HUES48 (cell line): ENCODE results near the gene TSFM.
A peak's percentile ranks its signal among the peaks of the same experiment; 100 is the strongest.

Source experiments
- H3K27ac ChIP-seq: one replicate; pipeline ENCODE4 v1.7.0; 2013; ENCODE audit warnings: low read depth, low read length, inconsistent platforms
- H3K27me3 ChIP-seq: 2 replicates; pipeline ENCODE4 v1.6.1; 2013; ENCODE audit warnings: mild to moderate bottlenecking, low read length; ENCODE audit not compliant: control insufficient read depth, insufficient read depth
- H3K36me3 ChIP-seq: 2 replicates; pipeline ENCODE4 v1.6.1; 2013; ENCODE audit warnings: low read length; ENCODE audit not compliant: control insufficient read depth, insufficient read depth
- H3K4me1 ChIP-seq: 2 replicates; pipeline ENCODE4 v1.6.1; 2013; ENCODE audit warnings: mild to moderate bottlenecking, low read length; ENCODE audit not compliant: control insufficient read depth, insufficient read depth
- H3K4me3 ChIP-seq: 2 replicates; pipeline ENCODE4 v1.5.1; 2013; ENCODE audit warnings: mild to moderate bottlenecking, low read depth, low read length
- H3K9ac ChIP-seq: 2 replicates; pipeline ENCODE4 v1.6.1; 2013; ENCODE audit warnings: mild to moderate bottlenecking, low read depth, low read length, moderate library complexity
- H3K9me3 ChIP-seq: 2 replicates; pipeline ENCODE4 v1.6.1; 2013; ENCODE audit warnings: low read length; ENCODE audit not compliant: control insufficient read depth, insufficient read depth

Gene TSFM

DNA sequence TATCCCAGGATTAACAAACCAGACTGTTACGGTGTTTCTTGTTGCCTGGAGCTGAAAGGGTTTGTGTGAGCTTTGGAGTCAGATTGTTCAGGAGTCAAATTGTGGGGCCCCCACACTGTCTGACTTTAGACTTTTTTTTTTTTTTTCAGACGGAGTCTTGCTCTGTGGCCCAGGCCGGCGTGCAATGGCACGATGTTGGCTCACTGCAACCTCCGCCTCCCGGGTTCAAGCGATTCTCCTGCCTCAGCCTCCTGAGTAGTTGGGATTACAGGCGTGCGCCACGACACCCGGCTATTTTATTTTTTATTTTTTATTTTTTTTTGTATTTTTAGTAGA is 847 bp downstream of the TSFM start:
- Histone ChIP-seq H3K9ac (0 out of 2 replicates have a peak overlapping the region, but pooled peaks have one; percentile 76), H3K27ac (no peak overlapping the region), H3K4me1 (no peaks in the 10 kb centered on the region), H3K9me3 (no peaks in the 10 kb centered on the region), H3K27me3 (no peaks in the 10 kb centered on the region), H3K4me3 (peak overlapping the region; percentile 92), H3K36me3 (peaks cover 41% of the 10 kb centered on the region)

DNA sequence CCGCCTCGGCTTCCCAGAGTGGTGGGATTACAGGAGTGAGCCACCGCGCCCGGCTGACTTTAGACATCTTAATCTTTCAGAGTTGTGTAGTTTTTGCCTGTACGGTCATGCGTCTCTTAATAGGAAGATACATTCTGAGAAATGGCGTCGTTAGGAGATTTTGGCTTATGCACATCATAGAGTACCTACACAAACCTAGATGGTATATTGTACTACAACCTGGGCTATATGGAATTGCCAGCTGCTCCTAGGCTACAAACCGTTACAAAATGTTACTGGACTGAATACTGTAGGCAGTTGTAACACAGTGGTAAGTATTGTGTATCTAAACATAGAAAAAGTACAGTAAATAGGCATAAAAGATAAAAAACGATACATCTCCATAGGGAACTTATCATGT is 1.3 kb downstream of the TSFM start:
- no peak overlapping the region for H3K4me3 ChIP-seq
- H3K36me3 ChIP-seq: peaks cover 45% of the 10 kb centered on the region
- no peak overlapping the region for H3K9ac ChIP-seq
- no peak overlapping the region for H3K27ac ChIP-seq
- H3K4me1 ChIP-seq: no peaks in the 10 kb centered on the region
- H3K9me3 ChIP-seq: no peaks in the 10 kb centered on the region
- H3K27me3 ChIP-seq: no peaks in the 10 kb centered on the region

DNA sequence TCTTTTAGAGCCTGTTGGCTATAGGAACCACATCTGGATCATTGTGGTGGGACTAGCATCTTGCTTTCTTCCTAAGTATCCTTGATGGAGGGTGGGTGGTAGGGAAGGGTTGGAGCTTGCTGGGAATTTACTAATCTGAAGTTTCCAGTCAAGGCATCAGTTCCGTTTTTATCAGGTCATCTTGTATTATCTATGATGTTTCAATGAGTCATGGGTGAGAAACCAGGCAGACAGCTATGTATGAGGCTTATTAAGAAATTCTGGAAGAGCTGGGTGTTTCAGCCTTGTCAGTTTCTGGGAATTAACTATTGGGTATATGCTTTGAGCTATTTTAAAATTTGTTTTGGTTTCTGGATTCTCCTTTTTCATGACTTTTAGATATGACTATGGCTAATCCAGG is 11.3 kb downstream of the TSFM start:
- H3K27me3 ChIP-seq: no peaks in the 10 kb centered on the region
- no peak overlapping the region for H3K4me3 ChIP-seq
- H3K27ac ChIP-seq: no peak overlapping the region
- H3K4me1 ChIP-seq: no peaks in the 10 kb centered on the region
- no peaks in the 10 kb centered on the region for H3K9me3 ChIP-seq
- H3K9ac ChIP-seq: no peak overlapping the region
- H3K36me3 ChIP-seq: peaks cover 75% of the 10 kb centered on the region

- no peaks in the 10 kb centered on the region for H3K9me3 ChIP-seq
- no peak overlapping the region for H3K9ac ChIP-seq
- peaks cover 62% of the 10 kb centered on the region for H3K36me3 ChIP-seq
- no peaks in the 10 kb centered on the region for H3K27me3 ChIP-seq
- H3K27ac ChIP-seq: no peak overlapping the region
- no peak overlapping the region for H3K4me3 ChIP-seq
- H3K4me1 ChIP-seq: no peaks in the 10 kb centered on the region
Measured at GRCh38 chr12:57795354-57795753, 12.8 kb downstream of the TSFM start.

DNA sequence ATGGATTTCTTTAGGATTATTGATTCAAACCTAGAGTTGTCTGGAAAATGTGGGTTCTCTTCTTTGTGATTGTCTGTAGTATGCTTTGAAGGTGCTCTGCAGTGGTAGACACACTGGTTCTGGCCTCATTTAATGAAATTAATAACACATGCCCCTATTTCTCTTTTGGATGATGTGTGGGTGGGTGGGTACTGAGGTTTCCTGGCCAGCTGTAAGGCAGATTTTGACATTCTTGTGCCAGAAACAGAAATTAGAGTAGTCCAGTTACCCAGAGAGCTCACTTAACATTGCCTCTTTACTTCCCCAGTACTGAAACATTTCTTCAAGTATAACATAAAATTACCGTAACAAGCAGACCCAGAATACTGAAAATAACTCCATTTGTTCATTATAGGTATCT is 14.4 kb downstream of the TSFM start:
- Histone ChIP-seq H3K36me3 (peaks cover 57% of the 10 kb centered on the region), H3K27me3 (no peaks in the 10 kb centered on the region), H3K4me3 (no peak overlapping the region), H3K4me1 (no peaks in the 10 kb centered on the region), H3K9ac (no peak overlapping the region), H3K27ac (no peak overlapping the region), H3K9me3 (no peaks in the 10 kb centered on the region)

DNA sequence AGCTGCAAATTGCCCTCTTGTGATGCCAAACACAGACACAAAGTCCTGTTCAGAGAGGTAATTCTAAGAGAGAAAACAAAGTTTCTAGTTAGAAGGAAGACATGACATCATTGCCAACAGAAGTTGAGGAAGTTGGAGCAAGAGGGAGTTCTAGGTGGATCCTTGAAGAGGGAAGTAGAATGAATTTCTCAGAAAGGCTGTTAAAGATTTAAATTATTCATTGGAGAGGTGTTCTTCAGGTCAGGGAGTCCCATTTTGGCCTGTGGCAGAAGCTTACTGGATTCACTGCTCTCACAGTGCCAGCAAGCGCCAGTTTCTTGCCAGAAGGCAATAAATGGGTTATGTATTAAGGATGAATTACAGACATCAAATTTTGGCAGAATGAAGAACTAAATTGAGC is 15.3 kb downstream of the TSFM start:
- Histone ChIP-seq H3K9me3 (no peaks in the 10 kb centered on the region), H3K27ac (no peak overlapping the region), H3K9ac (no peak overlapping the region), H3K4me3 (no peak overlapping the region), H3K27me3 (no peaks in the 10 kb centered on the region), H3K4me1 (no peaks in the 10 kb centered on the region), H3K36me3 (peaks cover 47% of the 10 kb centered on the region)

DNA sequence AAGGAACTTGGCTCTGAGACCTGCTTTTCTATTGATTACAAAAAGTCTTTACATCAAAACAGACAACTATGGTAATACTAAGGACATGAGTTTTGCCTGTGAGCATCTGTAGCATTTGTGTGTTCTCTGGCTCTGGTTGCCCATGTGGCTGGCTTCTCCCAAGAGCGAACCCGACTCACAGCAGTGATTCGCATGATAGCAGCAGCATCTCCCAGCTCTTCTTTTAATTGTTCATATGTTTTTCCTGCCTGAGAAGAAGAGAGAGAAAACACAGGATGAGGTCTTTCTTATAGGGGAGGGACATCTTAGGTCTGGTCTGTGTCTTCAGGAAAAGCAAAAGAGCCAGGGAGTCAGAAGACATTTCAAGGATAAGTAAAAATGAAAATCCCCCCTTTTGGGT is 18.4 kb downstream of the TSFM start:
- peaks cover 3% of the 10 kb centered on the region; the same call in 1 of the 2 replicates for H3K4me1 ChIP-seq
- H3K36me3 ChIP-seq: peaks cover 25% of the 10 kb centered on the region
- no peaks in the 10 kb centered on the region for H3K9me3 ChIP-seq
- no peaks in the 10 kb centered on the region for H3K27me3 ChIP-seq
- no peak overlapping the region for H3K27ac ChIP-seq
- no peak overlapping the region for H3K9ac ChIP-seq
- H3K4me3 ChIP-seq: no peak overlapping the region

DNA sequence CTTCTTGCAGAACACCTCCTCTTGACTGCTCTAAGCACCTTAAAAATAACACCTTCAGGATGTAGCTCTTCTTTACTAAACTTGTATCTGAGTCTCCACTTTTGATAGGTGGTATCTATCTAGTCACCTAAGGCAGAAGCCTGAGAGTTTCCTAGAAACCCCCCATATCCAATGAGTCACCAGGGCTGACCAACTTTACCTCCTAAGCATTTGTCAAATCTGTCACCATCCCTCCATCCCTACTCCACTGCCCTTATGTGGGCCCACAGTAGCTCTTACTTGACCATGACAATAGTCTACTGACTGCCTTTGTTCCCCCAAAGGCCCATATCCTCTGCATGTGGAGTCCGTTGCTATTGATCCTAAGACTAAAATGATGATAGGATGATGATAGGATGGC is 20.0 kb downstream of the TSFM start:
- H3K9ac ChIP-seq: no peak overlapping the region
- no peak overlapping the region for H3K27ac ChIP-seq
- H3K27me3 ChIP-seq: no peaks in the 10 kb centered on the region
- no peaks in the 10 kb centered on the region for H3K9me3 ChIP-seq
- no peak overlapping the region for H3K4me3 ChIP-seq
- H3K36me3 ChIP-seq: peaks cover 10% of the 10 kb centered on the region
- peaks cover 3% of the 10 kb centered on the region; the same call in 1 of the 2 replicates for H3K4me1 ChIP-seq

GRCh38 chr12:57803319-57803893 is 20.8 kb downstream of the TSFM start:
- Histone ChIP-seq H3K27ac (peak overlapping the region; percentile 26), H3K36me3 (peaks cover 9% of the 10 kb centered on the region; the same call in 1 of the 2 replicates), H3K27me3 (no peaks in the 10 kb centered on the region), H3K4me3 (no peak overlapping the region), H3K9me3 (no peaks in the 10 kb centered on the region), H3K9ac (no peak overlapping the region), H3K4me1 (peaks cover 3% of the 10 kb centered on the region; the same call in 1 of the 2 replicates)

- H3K9me3 ChIP-seq: no peaks in the 10 kb centered on the region
Measured at GRCh38 chr12:57806677-57807076, 24.1 kb downstream of the TSFM start.

GRCh38 chr12:57807285-57807684 is 24.7 kb downstream of the TSFM start:
- no peak overlapping the region for H3K27ac ChIP-seq
- H3K4me1 ChIP-seq: peaks cover 3% of the 10 kb centered on the region; the same call in 1 of the 2 replicates
- peaks cover 5% of the 10 kb centered on the region; the same call in 1 of the 2 replicates for H3K36me3 ChIP-seq
- no peak overlapping the region for H3K4me3 ChIP-seq
- H3K27me3 ChIP-seq: no peaks in the 10 kb centered on the region
- H3K9ac ChIP-seq: no peak overlapping the region
- H3K9me3 ChIP-seq: no peaks in the 10 kb centered on the region

More at GRCh38 chr12:57806677-57807076, 24.1 kb downstream of the TSFM start:
- H3K36me3 ChIP-seq: peaks cover 5% of the 10 kb centered on the region; the same call in 1 of the 2 replicates
- peaks cover 3% of the 10 kb centered on the region; the same call in 1 of the 2 replicates for H3K4me1 ChIP-seq
- no peak overlapping the region for H3K4me3 ChIP-seq
- H3K9ac ChIP-seq: no peak overlapping the region
- no peaks in the 10 kb centered on the region for H3K27me3 ChIP-seq
- no peak overlapping the region for H3K27ac ChIP-seq
